ENCODE data around the gene MMD2.

Gene MMD2

DNA sequence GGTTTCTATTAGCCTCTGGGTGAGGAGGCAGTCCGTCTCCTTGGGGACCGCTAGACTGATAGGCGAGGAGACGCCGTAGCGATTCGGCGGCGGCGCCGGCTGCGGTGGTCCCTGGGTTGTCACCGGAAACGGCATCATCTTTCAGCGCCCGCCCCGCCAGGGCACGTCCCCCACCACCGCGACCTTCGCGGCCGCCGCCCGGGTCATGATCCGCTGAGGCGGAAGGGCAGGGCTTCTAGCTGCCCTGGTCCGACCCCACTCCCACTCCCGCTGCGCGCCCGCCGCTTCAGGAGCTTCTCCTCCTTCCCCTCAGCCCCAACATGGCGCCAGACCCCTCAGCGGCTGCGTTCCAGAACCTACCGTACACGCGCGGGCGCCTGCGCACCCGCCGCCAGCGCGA, 97.3 kb downstream of the MMD2 start, which contains the start of gene PAPOLB:
PAPOLB (minus strand) TSS at position 358 of the 400 bp plus-strand sequence; CDS start at position 138, 220 bp downstream.
- Histone ChIP-seq H3K27ac (ENCODE audit: low read depth, low read length) (no peak within 1 kb of the TSS), H3K9me3 (ENCODE audit: control insufficient read depth, insufficient read depth, low read length) (no peaks in the 10 kb centered on the region), H3K9me2 (replicated peaks; ENCODE audit: control insufficient read depth, low read length) (no peaks in the 10 kb centered on the region), H3K27me3 (ENCODE audit: control insufficient read depth, low read length) (peaks cover 29% of the 10 kb centered on the region), H3K79me2 (ENCODE audit: control insufficient read depth, low read length) (no peaks in the 10 kb centered on the region), H3K4me1 (ENCODE audit: control insufficient read depth, low read length) (no peaks in the 10 kb centered on the region), H3K4me3 (ENCODE audit: low read length) (no peak within 1 kb of the TSS), H4K20me1 (ENCODE audit: control insufficient read depth, insufficient read depth, low read depth, low read length) (no peaks in the 10 kb centered on the region), H3F3A (ENCODE audit: control insufficient read depth, insufficient read depth) (no peaks in the 10 kb centered on the region), H3K4me2 (ENCODE audit: low read length) (no peak within 1 kb of the TSS), H3K36me3 (ENCODE audit: control insufficient read depth, low read length) (no peaks in the 10 kb centered on the region)
- TF ChIP-seq EZH2phosphoT487 (IDR thresholded peaks at IDR 0.05; ENCODE audit: borderline replicate concordance, low read length) = no peak
- TF ChIP-seq, protein P1, sequence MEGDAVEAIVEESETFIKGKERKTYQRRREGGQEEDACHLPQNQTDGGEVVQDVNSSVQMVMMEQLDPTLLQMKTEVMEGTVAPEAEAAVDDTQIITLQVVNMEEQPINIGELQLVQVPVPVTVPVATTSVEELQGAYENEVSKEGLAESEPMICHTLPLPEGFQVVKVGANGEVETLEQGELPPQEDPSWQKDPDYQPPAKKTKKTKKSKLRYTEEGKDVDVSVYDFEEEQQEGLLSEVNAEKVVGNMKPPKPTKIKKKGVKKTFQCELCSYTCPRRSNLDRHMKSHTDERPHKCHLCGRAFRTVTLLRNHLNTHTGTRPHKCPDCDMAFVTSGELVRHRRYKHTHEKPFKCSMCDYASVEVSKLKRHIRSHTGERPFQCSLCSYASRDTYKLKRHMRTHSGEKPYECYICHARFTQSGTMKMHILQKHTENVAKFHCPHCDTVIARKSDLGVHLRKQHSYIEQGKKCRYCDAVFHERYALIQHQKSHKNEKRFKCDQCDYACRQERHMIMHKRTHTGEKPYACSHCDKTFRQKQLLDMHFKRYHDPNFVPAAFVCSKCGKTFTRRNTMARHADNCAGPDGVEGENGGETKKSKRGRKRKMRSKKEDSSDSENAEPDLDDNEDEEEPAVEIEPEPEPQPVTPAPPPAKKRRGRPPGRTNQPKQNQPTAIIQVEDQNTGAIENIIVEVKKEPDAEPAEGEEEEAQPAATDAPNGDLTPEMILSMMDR (IDR thresholded peaks at IDR 0.05; ENCODE audit: low read depth, low read length, poor library complexity, severe bottlenecking) = no peak

DNA sequence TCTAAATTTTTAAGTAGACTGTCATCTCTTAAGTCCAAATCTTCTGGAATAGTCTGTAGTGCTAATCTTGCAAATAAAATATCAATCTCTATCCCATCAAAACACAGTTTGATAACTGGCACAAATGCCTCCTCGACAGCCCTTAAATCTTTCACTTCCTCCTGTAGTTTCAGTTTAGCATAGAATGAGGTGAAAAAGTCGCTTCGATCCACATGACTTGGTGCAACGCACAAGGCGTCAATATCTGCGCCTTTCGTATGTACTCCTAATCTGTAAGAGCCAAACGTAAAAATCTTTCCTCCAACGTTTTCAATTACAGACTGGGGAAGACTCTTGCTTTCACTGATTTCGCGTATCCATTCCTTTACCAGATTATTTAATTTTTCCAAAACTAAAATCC, 97.8 kb downstream of the MMD2 start:
- no peaks in the 10 kb centered on the region for H3K36me3 ChIP-seq (ENCODE audit: control insufficient read depth, low read length)
- no peak overlapping the region for H3K4me3 ChIP-seq (ENCODE audit: low read length)
- H3K79me2 ChIP-seq (ENCODE audit: control insufficient read depth, low read length) = no peaks in the 10 kb centered on the region
- no peak overlapping the region for H3K27ac ChIP-seq (ENCODE audit: low read depth, low read length)
- no peaks in the 10 kb centered on the region for H3K4me1 ChIP-seq (ENCODE audit: control insufficient read depth, low read length)
- TF ChIP-seq, protein P1 (IDR thresholded peaks at IDR 0.05; ENCODE audit: low read depth, low read length, poor library complexity, severe bottlenecking) = no peak
- TF ChIP-seq EZH2phosphoT487 (IDR thresholded peaks at IDR 0.05; ENCODE audit: borderline replicate concordance, low read length) = no peak
- no peaks in the 10 kb centered on the region for H3K9me2 ChIP-seq (replicated peaks; ENCODE audit: control insufficient read depth, low read length)
- H3F3A ChIP-seq (ENCODE audit: control insufficient read depth, insufficient read depth) = no peaks in the 10 kb centered on the region
- H3K9me3 ChIP-seq (ENCODE audit: control insufficient read depth, insufficient read depth, low read length) = no peaks in the 10 kb centered on the region
- H3K4me2 ChIP-seq (ENCODE audit: low read length) = no peak overlapping the region
- H3K27me3 ChIP-seq (ENCODE audit: control insufficient read depth, low read length) = peaks cover 29% of the 10 kb centered on the region
- H4K20me1 ChIP-seq (ENCODE audit: control insufficient read depth, insufficient read depth, low read depth, low read length) = no peaks in the 10 kb centered on the region

DNA sequence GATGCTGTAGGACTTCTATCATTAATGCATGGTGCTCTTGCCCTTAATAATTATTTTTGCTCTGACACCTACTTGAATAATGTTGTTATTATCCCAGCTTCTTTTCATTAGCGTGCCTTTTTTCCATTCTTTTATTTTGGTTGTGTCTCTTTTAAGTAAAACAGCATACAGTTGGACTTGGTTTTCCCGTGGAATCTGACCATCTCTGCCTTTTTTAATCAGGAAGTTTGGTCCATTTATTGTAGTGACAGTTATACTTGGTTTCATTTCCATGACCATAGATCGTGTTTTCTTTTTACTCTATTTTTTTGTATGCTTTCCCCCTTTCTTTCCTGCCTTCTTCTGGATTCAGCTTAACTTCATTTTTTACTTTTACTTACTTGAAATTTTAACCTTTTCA, 101.8 kb downstream of the MMD2 start:
- Histone ChIP-seq H3K4me2 (ENCODE audit: low read length) (no peak overlapping the region), H3K9me2 (replicated peaks; ENCODE audit: control insufficient read depth, low read length) (no peaks in the 10 kb centered on the region), H3K9me3 (ENCODE audit: control insufficient read depth, insufficient read depth, low read length) (no peaks in the 10 kb centered on the region), H3K27me3 (ENCODE audit: control insufficient read depth, low read length) (peaks cover 16% of the 10 kb centered on the region), H3K36me3 (ENCODE audit: control insufficient read depth, low read length) (no peaks in the 10 kb centered on the region), H4K20me1 (ENCODE audit: control insufficient read depth, insufficient read depth, low read depth, low read length) (no peaks in the 10 kb centered on the region), H3K4me1 (ENCODE audit: control insufficient read depth, low read length) (no peaks in the 10 kb centered on the region), H3K27ac (ENCODE audit: low read depth, low read length) (no peak overlapping the region), H3K4me3 (ENCODE audit: low read length) (no peak overlapping the region), H3F3A (ENCODE audit: control insufficient read depth, insufficient read depth) (no peaks in the 10 kb centered on the region), H3K79me2 (ENCODE audit: control insufficient read depth, low read length) (no peaks in the 10 kb centered on the region)
- TF ChIP-seq, protein P1 (IDR thresholded peaks at IDR 0.05; ENCODE audit: low read depth, low read length, poor library complexity, severe bottlenecking) = no peak
- no peak for TF ChIP-seq EZH2phosphoT487 (IDR thresholded peaks at IDR 0.05; ENCODE audit: borderline replicate concordance, low read length)
